Cardiac fibroblast (primary cell): ENCODE data around the gene PMIS2.
"Not testable (repeated sequence)": the region's sequence is repeated elsewhere in the genome, so short reads cannot be mapped to it uniquely, and the experiment has no call there.

ENCODE experiments used
- DNase-seq, 2 donors: peaks; one replicate each; pipeline versions ENCODE4 v3.0.0 to v3.0.0-alpha.2; 2010; ENCODE audit warnings: low read depth in 2 of 2
- H3K4me3 ChIP-seq, 2 donors: replicated peaks in 1 of 2; 1 replicate in 1 of 2; 2 replicates in 1 of 2; pipeline ENCODE4 v1.5.1; 2011; ENCODE audit warnings: low read depth in 2 of 2, low read length in 2 of 2, mild to moderate bottlenecking in 2 of 2, moderate library complexity in 1 of 2
- TF ChIP-seq, protein P1 (sequence below): IDR thresholded peaks from one replicate; pipeline ENCODE4 v1.5.1; 2011; ENCODE audit warnings: low read depth, mild to moderate bottlenecking, low read length, inconsistent platforms

PMIS2 gene

DNA sequence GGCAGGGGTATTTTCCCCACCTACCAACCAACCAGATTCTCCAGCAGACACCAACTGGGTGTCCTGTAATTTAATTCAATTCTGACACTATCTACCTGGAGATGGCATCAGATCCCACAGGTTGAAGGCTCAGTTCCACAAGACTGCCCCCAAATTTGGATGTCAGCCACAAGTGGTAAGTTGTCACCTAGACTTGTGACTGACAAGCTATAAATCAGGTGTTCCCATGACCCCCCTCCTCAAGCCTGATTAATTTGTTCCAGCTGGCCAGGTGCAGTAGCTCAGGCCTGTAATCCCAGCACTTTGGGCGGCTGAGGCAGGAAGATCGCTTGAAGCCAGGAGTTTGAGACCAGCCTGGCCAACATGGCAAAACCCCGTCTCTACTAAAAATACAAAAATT is 16.0 kb downstream of the PMIS2 start:
- H3K4me3 ChIP-seq = no peak overlapping the region
- DNase-seq = no peak
- TF ChIP-seq, protein P1, sequence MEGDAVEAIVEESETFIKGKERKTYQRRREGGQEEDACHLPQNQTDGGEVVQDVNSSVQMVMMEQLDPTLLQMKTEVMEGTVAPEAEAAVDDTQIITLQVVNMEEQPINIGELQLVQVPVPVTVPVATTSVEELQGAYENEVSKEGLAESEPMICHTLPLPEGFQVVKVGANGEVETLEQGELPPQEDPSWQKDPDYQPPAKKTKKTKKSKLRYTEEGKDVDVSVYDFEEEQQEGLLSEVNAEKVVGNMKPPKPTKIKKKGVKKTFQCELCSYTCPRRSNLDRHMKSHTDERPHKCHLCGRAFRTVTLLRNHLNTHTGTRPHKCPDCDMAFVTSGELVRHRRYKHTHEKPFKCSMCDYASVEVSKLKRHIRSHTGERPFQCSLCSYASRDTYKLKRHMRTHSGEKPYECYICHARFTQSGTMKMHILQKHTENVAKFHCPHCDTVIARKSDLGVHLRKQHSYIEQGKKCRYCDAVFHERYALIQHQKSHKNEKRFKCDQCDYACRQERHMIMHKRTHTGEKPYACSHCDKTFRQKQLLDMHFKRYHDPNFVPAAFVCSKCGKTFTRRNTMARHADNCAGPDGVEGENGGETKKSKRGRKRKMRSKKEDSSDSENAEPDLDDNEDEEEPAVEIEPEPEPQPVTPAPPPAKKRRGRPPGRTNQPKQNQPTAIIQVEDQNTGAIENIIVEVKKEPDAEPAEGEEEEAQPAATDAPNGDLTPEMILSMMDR = no peak

DNA sequence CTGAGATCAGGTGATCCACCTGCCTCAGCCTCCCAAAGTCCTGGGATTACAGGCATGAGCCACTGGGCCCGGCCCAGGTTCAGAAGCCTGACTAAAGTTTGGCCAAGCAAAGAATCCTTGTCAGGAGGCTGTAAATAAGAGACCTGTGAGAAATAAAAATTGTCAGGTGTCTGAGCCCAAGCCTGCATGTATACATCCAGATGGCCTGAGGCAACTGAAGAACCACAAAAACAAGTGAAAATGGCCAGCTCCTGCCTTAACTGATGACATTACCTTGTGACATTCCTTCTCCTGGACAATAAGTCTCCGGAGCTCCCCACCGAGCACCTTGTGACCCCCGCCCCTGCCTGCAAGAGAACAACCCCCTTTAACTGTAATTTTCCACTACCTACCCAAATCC is 18.5 kb downstream of the PMIS2 start:
- DNase-seq = not testable (repeated sequence)

DNA sequence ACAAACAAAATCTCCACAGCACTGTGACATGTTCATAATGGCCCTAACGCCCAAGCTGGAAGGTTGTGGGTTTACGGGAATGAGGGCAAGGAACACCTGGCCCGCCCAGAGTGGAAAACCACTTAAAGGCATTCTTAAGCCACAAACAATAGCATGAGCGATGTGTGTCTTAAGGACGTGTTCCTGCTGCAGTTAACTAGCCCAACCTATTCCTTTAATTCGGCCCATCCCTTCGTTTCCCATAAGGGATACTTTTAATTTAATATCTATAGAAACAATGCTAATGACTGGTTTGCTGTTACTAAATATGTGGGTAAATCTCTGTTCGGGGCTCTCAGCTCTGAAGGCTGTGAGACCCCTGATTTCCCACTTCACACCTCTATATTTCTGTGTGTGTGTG is 21.2 kb downstream of the PMIS2 start:
- H3K4me3 ChIP-seq, DNase-seq: not testable (repeated sequence)

More for the DNA sequence above, 18.5 kb downstream of the PMIS2 start:
- H3K4me3 ChIP-seq = not testable (repeated sequence)

DNA sequence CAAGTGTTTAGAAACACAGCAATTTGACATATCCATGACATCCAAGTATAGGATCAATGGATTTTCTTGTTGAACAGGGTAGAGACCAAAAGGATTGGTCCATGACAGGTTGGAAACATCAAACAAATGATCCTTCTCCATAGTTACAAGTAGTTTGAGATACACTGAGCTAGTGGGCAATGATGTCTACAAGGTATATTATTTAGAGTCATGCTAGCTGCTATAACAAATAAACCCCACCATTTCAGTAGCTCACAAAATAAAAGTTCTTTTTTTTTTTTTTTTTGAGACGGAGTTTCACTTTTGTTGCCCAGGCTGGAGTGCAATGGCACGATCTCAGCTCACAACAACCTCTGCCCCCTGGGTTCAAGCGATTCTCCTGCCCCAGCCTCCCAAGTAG is 21.7 kb downstream of the PMIS2 start:
- DNase-seq = no peak
- H3K4me3 ChIP-seq = no peak overlapping the region
- TF ChIP-seq, protein P1 = no peak

DNA sequence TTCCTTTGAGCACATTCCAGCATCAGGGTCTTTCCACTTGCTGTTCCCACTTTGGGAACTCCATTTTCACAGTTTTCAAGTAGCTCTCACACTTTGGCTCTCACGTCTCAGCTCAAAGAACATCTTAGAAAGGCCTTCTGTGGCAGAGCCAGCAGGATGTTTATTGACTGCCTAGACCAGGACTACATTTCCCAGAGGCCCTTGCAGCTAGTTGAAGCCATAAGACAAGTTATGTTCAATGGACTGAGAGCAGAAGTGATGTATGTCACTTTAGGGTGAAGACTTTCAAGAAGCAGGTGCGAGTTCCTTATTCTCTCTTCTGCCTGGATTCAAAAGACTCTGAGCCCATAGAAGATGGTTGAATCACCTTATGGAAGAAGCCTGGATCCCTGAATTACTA is 22.3 kb downstream of the PMIS2 start:
- DNase-seq = peak in 1 of 2 donors; percentile 9
- H3K4me3 ChIP-seq = no peak overlapping the region
- TF ChIP-seq, protein P1 = no peak

DNA sequence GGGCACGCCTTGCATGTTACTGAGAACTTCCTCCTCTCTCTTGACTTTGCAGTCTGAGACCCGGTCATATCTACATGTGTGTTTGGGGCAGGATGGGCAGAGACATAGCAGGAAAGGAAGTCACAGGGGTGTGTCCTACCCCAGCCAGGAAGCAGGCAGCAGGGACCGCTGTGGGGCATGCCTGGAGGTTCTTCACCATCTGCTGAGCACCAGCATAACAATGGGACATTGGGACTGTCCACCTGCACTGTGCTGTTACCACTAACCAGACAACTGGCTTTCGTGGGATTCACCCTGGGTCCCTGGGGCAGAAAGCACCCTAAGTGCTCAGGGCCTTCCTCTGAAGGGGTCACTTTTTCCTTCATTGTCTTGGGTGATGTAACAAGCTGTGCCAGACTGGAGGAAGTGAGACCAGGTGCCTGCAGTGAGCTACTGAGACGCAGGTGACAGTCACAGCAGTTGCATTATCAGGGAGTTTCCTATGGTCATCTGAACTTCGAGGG is 23.9 kb downstream of the PMIS2 start:
- no peak for DNase-seq
- TF ChIP-seq, protein P1 = no peak
- no peak overlapping the region for H3K4me3 ChIP-seq

DNA sequence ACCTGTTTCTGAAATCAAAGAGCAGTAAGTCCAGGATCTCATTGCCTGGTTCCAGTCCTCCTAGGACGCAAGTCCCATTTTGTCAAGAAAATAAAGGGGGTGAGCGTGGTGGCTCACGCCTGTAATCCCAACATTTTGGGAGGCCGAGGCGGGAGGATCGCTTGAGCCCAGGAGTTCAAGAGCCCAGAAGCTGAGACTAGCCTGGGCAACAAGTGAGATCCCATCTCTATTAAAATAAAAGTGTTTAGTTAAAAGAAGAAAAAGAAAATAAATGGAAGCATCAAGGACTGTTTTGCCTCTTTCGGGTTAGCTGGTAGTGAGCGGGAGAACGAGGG is 26.2 kb downstream of the PMIS2 start:
- peak overlapping the region; percentile 88 to 96 for H3K4me3 ChIP-seq
- no peak for DNase-seq
- TF ChIP-seq, protein P1 = no peak

DNA sequence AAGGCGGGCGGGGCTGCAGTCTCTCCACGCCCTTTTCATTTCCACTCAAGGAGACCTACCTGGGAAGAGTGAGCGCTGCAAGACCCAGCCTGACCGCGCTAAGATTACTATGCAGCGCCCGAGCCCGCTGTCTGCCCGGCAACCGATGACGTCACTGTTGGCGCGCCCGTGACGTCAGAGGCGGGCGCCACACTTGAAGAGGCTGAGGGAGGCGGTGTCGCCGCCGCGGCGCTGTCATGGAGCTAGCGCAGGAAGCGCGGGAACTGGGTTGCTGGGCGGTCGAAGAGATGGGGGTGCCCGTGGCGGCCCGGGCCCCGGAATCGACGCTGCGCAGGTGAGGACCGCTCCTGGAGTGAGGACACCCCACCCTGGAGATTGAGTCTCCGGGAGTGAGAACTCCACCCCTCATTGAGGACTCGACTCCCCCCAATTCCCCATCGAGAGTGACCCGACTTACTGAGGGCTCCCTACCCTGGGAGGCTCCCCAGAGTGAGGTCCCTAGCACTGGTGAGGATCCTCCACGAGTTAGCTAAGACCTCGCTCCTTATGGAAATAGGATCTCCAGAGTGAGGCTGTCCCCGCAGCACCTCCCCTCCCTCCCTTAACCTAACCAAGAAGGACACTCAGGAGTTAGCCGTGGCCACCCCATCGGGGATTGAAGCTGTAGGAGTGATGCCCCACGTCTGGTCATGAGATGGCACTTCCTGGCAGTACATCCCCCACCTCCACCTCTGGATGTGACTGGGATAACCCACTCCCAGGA is 26.8 kb downstream of the PMIS2 start, which contains the start of gene HAUS5:
Gene HAUS5, plus strand, starts transcription at position 177 of the 763 bp plus-strand sequence. Its CDS starts 60 bp downstream, at position 237.
- TF ChIP-seq, protein P1 = no peak
- peak; percentile 91 for DNase-seq
- peak within 1 kb of the TSS; percentile 88 to 96 for H3K4me3 ChIP-seq
